CD4-positive, alpha-beta T cell (primary cell): Measurements from ENCODE around the gene MCC. TPM values are rescaled to one million over a fixed set of nuclear protein-coding genes. Genes with fewer than 3 reads are reported as not detected.

Source experiments
- ATAC-seq: fragments of 200-7000 bp; cut with Tn5 transposase; one replicate; pipeline ENCODE4 v1.10.0; 2022; ENCODE audit warnings: mild to moderate bottlenecking; ENCODE audit not compliant: poor library complexity
- CTCF ChIA-PET: fragments of 350-600 bp; sonication (Branson Sonifier 250); formaldehyde crosslinking; loops from one replicate; lab custom pipeline; 2021; ENCODE audit warnings: antibody characterized with exemption, inconsistent platforms; lab: Charles Lee
- POLR2A ChIA-PET: fragments of 350-600 bp; sonication (Branson Sonifier 250); formaldehyde crosslinking; loops from one replicate; lab custom pipeline; 2021; ENCODE audit warnings: antibody characterized with exemption, inconsistent platforms; lab: Charles Lee
- DNase-seq, 14 experiments: peaks; one replicate each; pipeline ENCODE4 v3.0.0-alpha.2; 2013 to 2020; ENCODE audit warnings: mixed read lengths in 2 of 14
- H3K27ac ChIP-seq, 2 donors: one replicate each; pipeline versions ENCODE4 v1.5.1 to v1.7.0; 2013; ENCODE audit warnings: low read length in 2 of 2, low read depth in 1 of 2, mild to moderate bottlenecking in 1 of 2
- H3K27me3 ChIP-seq, 2 experiments: 1 replicate in 1 of 2; 2 replicates in 1 of 2; pipeline versions ENCODE4 v1.6.1 to v1.7.0; 2013; ENCODE audit warnings: low read length in 2 of 2, control low read depth in 1 of 2, mild to moderate bottlenecking in 1 of 2, moderate library complexity in 1 of 2; ENCODE audit not compliant: insufficient read depth in 2 of 2, control insufficient read depth in 1 of 2
- H3K36me3 ChIP-seq: one replicate; pipeline ENCODE4 v1.6.1; 2013; ENCODE audit warnings: low read length, control low read depth; ENCODE audit not compliant: insufficient read depth
- H3K4me1 ChIP-seq: one replicate; pipeline ENCODE4 v1.6.1; 2013; ENCODE audit warnings: low read length, control low read depth; ENCODE audit not compliant: insufficient read depth
- H3K4me3 ChIP-seq: one replicate; pipeline ENCODE4 v1.5.1; 2013; ENCODE audit warnings: mild to moderate bottlenecking, low read length, moderate library complexity
- H3K9me3 ChIP-seq, 2 experiments: 1 replicate in 1 of 2; 2 replicates in 1 of 2; pipeline versions ENCODE4 v1.6.1 to v1.7.0; 2013; ENCODE audit warnings: low read length in 2 of 2, mild to moderate bottlenecking in 2 of 2, control low read depth in 1 of 2, moderate library complexity in 1 of 2; ENCODE audit not compliant: control insufficient read depth in 1 of 2, insufficient read depth in 1 of 2
- H3K27ac Mint-ChIP-seq: one replicate; pipeline ENCODE4 v1.8.0; 2020; ENCODE audit warnings: mixed read lengths
- H3K27me3 Mint-ChIP-seq: one replicate; pipeline ENCODE4 v1.8.0; 2021; ENCODE audit warnings: mixed read lengths
- H3K36me3 Mint-ChIP-seq: one replicate; pipeline ENCODE4 v1.8.0; 2021; ENCODE audit warnings: low read depth, mixed read lengths
- H3K4me1 Mint-ChIP-seq: one replicate; pipeline ENCODE4 v1.8.0; 2021; ENCODE audit warnings: low read depth, mixed read lengths
- H3K4me3 Mint-ChIP-seq: one replicate; pipeline ENCODE4 v1.8.0; 2020; ENCODE audit warnings: mild to moderate bottlenecking, mixed read lengths
- H3K9me3 Mint-ChIP-seq: one replicate; pipeline ENCODE4 v1.8.0; 2020; ENCODE audit warnings: mixed read lengths
- CTCF ChIP-seq: fragments of 200-600 bp; IDR thresholded peaks from one replicate; pipeline ENCODE4 v1.8.0; 2022; ENCODE audit warnings: antibody characterized with exemption, mild to moderate bottlenecking
- intact Hi-C, 2 experiments: fragments of 100-400 bp; cut with DNase I in 1 of 2; cut with micrococcal nuclease in 1 of 2; formaldehyde crosslinking; loops; one replicate each; pipeline versions ENCODE4 v1.15.1 to v1.9.0; 2023 to 2025; cut with DNase I, micrococcal nuclease
- total RNA-seq, 174 experiments: library from RNA in 2 of 174; stranded (reverse) in 2 of 174; gene quantifications; one replicate each; pipeline ENCODE4 v1.2.3 and lab custom pipeline; 2021 to 2026

MCC gene
- total RNA-seq, 2 experiments from 2014 or later, result 3.2 to 3.3 TPM

DNA sequence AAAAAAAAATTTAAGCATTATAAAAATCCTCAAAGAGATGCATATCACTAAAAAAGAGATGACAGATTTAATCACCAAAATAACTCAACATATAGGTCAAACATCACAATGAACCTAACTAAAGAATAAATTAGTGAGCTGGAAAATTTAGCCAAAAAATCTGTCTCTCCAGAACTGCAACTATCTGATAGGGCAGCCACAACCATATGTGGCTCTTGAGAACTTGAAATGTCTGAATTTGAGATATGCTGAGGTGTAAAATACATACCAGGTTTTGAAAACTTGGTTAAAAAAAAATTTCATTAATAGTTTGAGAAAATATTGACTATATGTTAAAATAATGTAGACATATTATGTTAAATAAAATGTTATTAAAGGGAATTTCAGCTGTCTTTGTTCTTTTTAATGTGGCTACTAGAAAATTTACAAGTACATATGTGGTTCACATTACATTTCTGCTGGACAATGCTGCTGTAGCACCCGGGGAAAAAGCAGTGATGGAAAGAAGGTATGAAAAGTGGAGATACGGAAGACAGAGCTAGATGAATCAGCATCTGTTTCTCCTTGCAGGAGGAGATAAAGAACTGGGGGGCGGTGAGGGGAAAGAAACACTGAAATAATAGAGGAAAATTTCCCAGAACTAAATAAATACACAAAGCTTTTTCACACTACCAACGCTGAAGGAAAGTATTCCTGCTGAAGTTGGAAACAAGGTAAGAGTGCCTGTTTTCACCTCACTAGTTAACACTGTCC is 445.6 kb downstream of the MCC start:
- no peak overlapping the region for H3K27ac ChIP-seq
- intact Hi-C loops, result no loop called here
- ATAC-seq, result no peak
- no peaks in the 10 kb centered on the region for H3K27me3 Mint-ChIP-seq
- H3K27me3 ChIP-seq, result no peaks in the 10 kb centered on the region
- no peak overlapping the region for H3K27ac Mint-ChIP-seq
- no peaks in the 10 kb centered on the region for H3K36me3 Mint-ChIP-seq
- no peak for DNase-seq
- H3K4me3 Mint-ChIP-seq, result no peak overlapping the region
- ChIA-PET CTCF (interaction anchor here (0.7 kb wide), 1 partner anchor 417 kb away, joined by 3 read pairs; no protein-coding TSS in a partner anchor), POLR2A (no interaction called here)
- no peak for TF ChIP-seq CTCF
- no peaks in the 10 kb centered on the region for H3K9me3 ChIP-seq
- H3K9me3 Mint-ChIP-seq, result no peaks in the 10 kb centered on the region
- H3K36me3 ChIP-seq, result no peaks in the 10 kb centered on the region
- no peak overlapping the region for H3K4me3 ChIP-seq
- peaks cover 4% of the 10 kb centered on the region for H3K4me1 ChIP-seq
- peaks cover 7% of the 10 kb centered on the region for H3K4me1 Mint-ChIP-seq

GRCh38 chr5:113040672-113041260 is 447.5 kb downstream of the MCC start:
- no peak overlapping the region for H3K4me3 ChIP-seq
- no peak overlapping the region for H3K27ac ChIP-seq
- ChIA-PET POLR2A (no interaction called here), CTCF (interaction anchor here (0.6 kb wide), 1 partner anchor 38 kb away, joined by 3 read pairs; no protein-coding TSS in a partner anchor)
- H3K27me3 ChIP-seq, result no peaks in the 10 kb centered on the region
- intact Hi-C loops, result no loop called here
- Mint-ChIP-seq H3K4me3 (no peak overlapping the region), H3K36me3 (no peaks in the 10 kb centered on the region), H3K9me3 (no peaks in the 10 kb centered on the region), H3K4me1 (peaks cover 7% of the 10 kb centered on the region), H3K27ac (no peak overlapping the region), H3K27me3 (no peaks in the 10 kb centered on the region)
- H3K4me1 ChIP-seq, result peaks cover 4% of the 10 kb centered on the region
- H3K36me3 ChIP-seq, result no peaks in the 10 kb centered on the region
- no peaks in the 10 kb centered on the region for H3K9me3 ChIP-seq
- no peak for TF ChIP-seq CTCF
- ATAC-seq (no peak), DNase-seq (no peak)

DNA sequence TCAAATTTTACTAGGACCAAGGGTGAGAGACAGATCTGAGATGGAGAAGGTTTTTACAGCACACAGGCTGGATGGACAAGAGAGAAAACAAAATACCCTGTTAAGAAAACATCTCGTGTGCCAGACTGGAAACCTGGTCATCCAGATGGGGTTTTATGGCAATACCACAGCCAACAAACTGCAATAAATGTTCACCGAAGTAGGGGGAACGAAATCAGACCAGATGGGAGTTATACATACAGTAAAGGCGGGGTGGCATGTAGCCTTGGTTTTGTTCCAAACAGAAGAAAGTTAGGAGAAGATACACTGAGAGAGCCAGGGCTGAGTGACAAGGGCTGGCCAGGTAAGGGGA is 448.3 kb downstream of the MCC start:
- no peak overlapping the region for H3K27ac ChIP-seq
- no peak for ATAC-seq
- H3K36me3 ChIP-seq, result no peaks in the 10 kb centered on the region
- no peak for DNase-seq
- H3K27ac Mint-ChIP-seq, result no peak overlapping the region
- H3K4me1 Mint-ChIP-seq, result peaks cover 7% of the 10 kb centered on the region
- no peaks in the 10 kb centered on the region for H3K9me3 Mint-ChIP-seq
- H3K27me3 ChIP-seq, result no peaks in the 10 kb centered on the region
- no peaks in the 10 kb centered on the region for H3K27me3 Mint-ChIP-seq
- ChIA-PET POLR2A (no interaction called here), CTCF (no interaction called here)
- peaks cover 4% of the 10 kb centered on the region for H3K4me1 ChIP-seq
- TF ChIP-seq CTCF, result no peak
- intact Hi-C loops, result no loop called here
- no peaks in the 10 kb centered on the region for H3K36me3 Mint-ChIP-seq
- no peak overlapping the region for H3K4me3 ChIP-seq
- H3K4me3 Mint-ChIP-seq, result no peak overlapping the region
- H3K9me3 ChIP-seq, result no peaks in the 10 kb centered on the region
